Activated T-helper 1 cell treated with anti-CD3 and anti-CD28 coated beads, Interleukin-2, amount 50 U/mL, for 16 hours (primary cell): Measurements from ENCODE around the gene UBN1.

Source experiments
- DNase-seq, 2 donors: peaks; one replicate each; pipeline ENCODE4 v3.0.0-alpha.2; 2020; ENCODE audit warnings: low read depth in 1 of 2, low spot score in 1 of 2

UBN1 gene

GRCh38 chr16:4846901-4847773, at the start of gene UBN1, which contains the start of gene GLYR1:
Gene UBN1, plus strand, starts transcription at chr16:4847481. Its CDS starts 5,437 bp downstream, at chr16:4852918.
Gene GLYR1, minus strand, starts transcription at chr16:4847288. Its CDS starts 23 bp downstream, at chr16:4847265.
- peak; percentile 99 to 100 for DNase-seq

- no peak for DNase-seq
These were observed 49.5 kb upstream of the UBN1 start for GRCh38 chr16:4797805-4798252.

GRCh38 chr16:4798456-4798855, 48.8 kb upstream of the UBN1 start:
- no peak for DNase-seq

- DNase-seq = no peak
These were observed 48.0 kb upstream of the UBN1 start for GRCh38 chr16:4799171-4799855.

- DNase-seq = no peak
These were observed 46.8 kb upstream of the UBN1 start for GRCh38 chr16:4800290-4801041.

GRCh38 chr16:4801051-4801961, 46.0 kb upstream of the UBN1 start:
- DNase-seq = no peak

GRCh38 chr16:4801962-4802658, 45.2 kb upstream of the UBN1 start, which contains the start of gene ROGDI:
Gene ROGDI, minus strand, starts transcription at chr16:4802633. Its CDS starts 62 bp downstream, at chr16:4802571.
- DNase-seq = peak; percentile 67 to 69

- DNase-seq = peak; percentile 75 to 80
These were observed 44.5 kb upstream of the UBN1 start for GRCh38 chr16:4802659-4803287.

- no peak for DNase-seq
These were observed 43.9 kb upstream of the UBN1 start for GRCh38 chr16:4803401-4803844.

GRCh38 chr16:4803898-4804762, 43.2 kb upstream of the UBN1 start:
- no peak for DNase-seq

GRCh38 chr16:4805231-4805630, 42.0 kb upstream of the UBN1 start:
- DNase-seq = no peak

- no peak for DNase-seq
These were observed 41.0 kb upstream of the UBN1 start for GRCh38 chr16:4806280-4806679.

GRCh38 chr16:4811242-4811641, 36.0 kb upstream of the UBN1 start:
- no peak for DNase-seq

GRCh38 chr16:4811773-4812172, 35.5 kb upstream of the UBN1 start:
- DNase-seq = no peak

- DNase-seq = no peak
These were observed 33.9 kb upstream of the UBN1 start for GRCh38 chr16:4813251-4814003.

GRCh38 chr16:4814046-4814445, 33.2 kb upstream of the UBN1 start:
- no peak for DNase-seq

GRCh38 chr16:4814542-4815173, 32.6 kb upstream of the UBN1 start:
- no peak for DNase-seq
